Karpas-422 (cell line): Measurements from ENCODE around the gene RANBP3L. TPM values are rescaled to one million over a fixed set of nuclear protein-coding genes. Genes with fewer than 3 reads are reported as not detected.

Experiments
- DNase-seq: peaks from one replicate; pipeline ENCODE4 v3.0.0-alpha.2; 2015
- H2AFZ ChIP-seq: fragments of 200-600 bp; sonication (generic); 2 replicates; pipeline ENCODE4 v1.6.1; 2014; ENCODE audit warnings: antibody characterized with exemption, low read length, mixed read lengths
- H3K27ac ChIP-seq: fragments of 200-600 bp; sonication (generic); 2 replicates; pipeline ENCODE4 v1.5.1; 2014; ENCODE audit warnings: mild to moderate bottlenecking, low read length, moderate library complexity
- H3K27me3 ChIP-seq: fragments of 200-600 bp; sonication (generic); 2 replicates; pipeline ENCODE4 v1.6.1; 2014; ENCODE audit warnings: low read length, mixed read lengths
- H3K36me3 ChIP-seq: fragments of 200-600 bp; sonication (generic); 2 replicates; pipeline ENCODE4 v1.6.1; 2014; ENCODE audit warnings: low read length, mixed read lengths; ENCODE audit not compliant: insufficient read depth
- H3K4me1 ChIP-seq: fragments of 200-600 bp; sonication (generic); 2 replicates; pipeline ENCODE4 v1.6.1; 2014; ENCODE audit warnings: mild to moderate bottlenecking, low read length, mixed read lengths
- H3K4me2 ChIP-seq: fragments of 200-600 bp; sonication (generic); 2 replicates; pipeline ENCODE4 v1.6.1; 2014; ENCODE audit warnings: low read length, low read depth, mild to moderate bottlenecking; ENCODE audit not compliant: poor library complexity, severe bottlenecking
- H3K4me3 ChIP-seq: fragments of 200-600 bp; sonication (generic); 2 replicates; pipeline ENCODE4 v1.5.1; 2014; ENCODE audit warnings: mild to moderate bottlenecking, antibody characterized with exemption, low read length, mixed read lengths
- H3K79me2 ChIP-seq: fragments of 200-600 bp; sonication (generic); 2 replicates; pipeline ENCODE4 v1.6.1; 2014; ENCODE audit warnings: mild to moderate bottlenecking, low read length, mixed read lengths
- H3K9ac ChIP-seq: fragments of 200-600 bp; sonication (generic); 2 replicates; pipeline ENCODE4 v1.6.0; 2014; ENCODE audit warnings: low read length
- H3K9me2 ChIP-seq: fragments of 200-600 bp; sonication (generic), shearing (Covaris generic); replicated peaks from 2 replicates; pipeline ENCODE4 v1.6.0; 2014; ENCODE audit warnings: mild to moderate bottlenecking, low read length, moderate library complexity; ENCODE audit not compliant: insufficient read depth
- H3K9me3 ChIP-seq: fragments of 300-700, 200-600 bp; sonication (generic); 2 replicates; pipeline ENCODE4 v1.6.1; 2014; ENCODE audit warnings: low read length, mixed read lengths
- H4K20me1 ChIP-seq: fragments of 200-600 bp; sonication (generic); 2 replicates; pipeline ENCODE4 v1.6.1; 2014; ENCODE audit warnings: mild to moderate bottlenecking, antibody characterized with exemption, low read length, low read depth; ENCODE audit not compliant: insufficient read depth
- total RNA-seq: library from RNA; depleted of rRNA; stranded (reverse); fragments of >200 nt; shearing (Covaris generic); gene quantifications from 2 replicates; pipeline ENCODE4 v1.2.3, GENCODE V29; 2014; ENCODE audit warnings: low replicate concordance

Gene RANBP3L
- total RNA-seq, 1 experiment from 2014 or later: 0.22 TPM

- Histone ChIP-seq H3K4me3 (no peak overlapping the region), H3K27me3 (no peaks in the 10 kb centered on the region), H3K9ac (no peak overlapping the region), H3K4me2 (no peak overlapping the region), H3K79me2 (no peaks in the 10 kb centered on the region), H4K20me1 (no peaks in the 10 kb centered on the region), H3K4me1 (no peaks in the 10 kb centered on the region), H3K36me3 (no peaks in the 10 kb centered on the region), H3K9me3 (no peaks in the 10 kb centered on the region), H3K9me2 (no peaks in the 10 kb centered on the region), H3K27ac (no peak overlapping the region), H2AFZ (no peak overlapping the region)
- DNase-seq: no peak
Measured at GRCh38 chr5:36276864-36277263, 24.8 kb downstream of the RANBP3L start.

DNA sequence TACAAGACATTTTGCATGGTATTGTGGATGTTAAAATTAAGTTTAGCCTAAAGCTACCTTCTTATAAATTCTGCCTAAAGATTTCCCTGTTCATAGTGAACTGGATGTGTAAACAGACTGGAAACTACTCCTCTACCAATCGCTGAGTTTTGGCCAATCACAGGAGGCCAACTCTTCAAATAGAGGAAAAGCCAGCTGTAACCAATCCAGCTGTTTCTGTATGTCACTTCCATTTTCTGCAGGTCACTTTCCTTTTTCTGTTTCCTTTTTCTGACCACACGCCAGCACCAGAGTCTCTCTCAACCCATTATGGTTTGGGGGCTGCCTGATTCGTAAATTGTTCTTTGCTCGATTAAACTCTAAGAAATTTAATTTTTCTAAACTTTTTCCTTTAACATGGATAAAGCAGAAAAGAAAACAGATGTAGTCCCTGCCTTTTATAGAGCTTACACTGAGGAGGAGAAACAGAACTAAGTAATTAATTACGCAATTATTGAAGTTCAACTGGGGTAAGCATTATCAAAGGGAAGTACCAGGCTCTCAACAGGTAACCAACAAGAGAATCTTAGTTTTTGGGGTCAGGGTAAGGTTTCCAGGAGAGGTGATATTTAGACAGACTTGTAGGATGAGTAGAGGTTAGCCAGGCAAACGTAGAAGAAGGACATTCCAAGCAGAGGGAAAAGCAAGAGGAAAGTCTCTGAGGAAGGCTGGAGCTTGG lies 27.7 kb downstream of the RANBP3L start:
- H3K36me3 ChIP-seq: no peaks in the 10 kb centered on the region
- no peaks in the 10 kb centered on the region for H3K4me1 ChIP-seq
- H3K4me3 ChIP-seq: no peak overlapping the region
- H3K9me3 ChIP-seq: no peaks in the 10 kb centered on the region
- H4K20me1 ChIP-seq: no peaks in the 10 kb centered on the region
- no peak overlapping the region for H3K27ac ChIP-seq
- no peak overlapping the region for H2AFZ ChIP-seq
- DNase-seq: no peak
- H3K4me2 ChIP-seq: no peak overlapping the region
- H3K9ac ChIP-seq: no peak overlapping the region
- H3K79me2 ChIP-seq: no peaks in the 10 kb centered on the region
- no peaks in the 10 kb centered on the region for H3K27me3 ChIP-seq
- no peaks in the 10 kb centered on the region for H3K9me2 ChIP-seq

- DNase-seq: no peak
- H3K4me2 ChIP-seq: no peak overlapping the region
Measured at GRCh38 chr5:36272136-36272690, 29.5 kb downstream of the RANBP3L start.

GRCh38 chr5:36270876-36271575 lies 30.7 kb downstream of the RANBP3L start:
- Histone ChIP-seq H3K27ac (no peak overlapping the region), H3K4me1 (no peaks in the 10 kb centered on the region), H3K9me3 (no peaks in the 10 kb centered on the region), H4K20me1 (no peaks in the 10 kb centered on the region), H3K9me2 (no peaks in the 10 kb centered on the region), H3K27me3 (no peaks in the 10 kb centered on the region), H3K79me2 (no peaks in the 10 kb centered on the region), H3K36me3 (no peaks in the 10 kb centered on the region), H3K9ac (no peak overlapping the region), H2AFZ (no peak overlapping the region), H3K4me3 (no peak overlapping the region), H3K4me2 (no peak overlapping the region)
- no peak for DNase-seq

More at GRCh38 chr5:36272136-36272690, 29.5 kb downstream of the RANBP3L start:
- H3K4me3 ChIP-seq: no peak overlapping the region
- H3K36me3 ChIP-seq: no peaks in the 10 kb centered on the region
- no peak overlapping the region for H2AFZ ChIP-seq
- no peak overlapping the region for H3K27ac ChIP-seq
- H3K4me1 ChIP-seq: no peaks in the 10 kb centered on the region
- H3K9me3 ChIP-seq: no peaks in the 10 kb centered on the region
- H3K9ac ChIP-seq: no peak overlapping the region
- H3K79me2 ChIP-seq: no peaks in the 10 kb centered on the region
- H4K20me1 ChIP-seq: no peaks in the 10 kb centered on the region
- no peaks in the 10 kb centered on the region for H3K9me2 ChIP-seq
- no peaks in the 10 kb centered on the region for H3K27me3 ChIP-seq

DNA sequence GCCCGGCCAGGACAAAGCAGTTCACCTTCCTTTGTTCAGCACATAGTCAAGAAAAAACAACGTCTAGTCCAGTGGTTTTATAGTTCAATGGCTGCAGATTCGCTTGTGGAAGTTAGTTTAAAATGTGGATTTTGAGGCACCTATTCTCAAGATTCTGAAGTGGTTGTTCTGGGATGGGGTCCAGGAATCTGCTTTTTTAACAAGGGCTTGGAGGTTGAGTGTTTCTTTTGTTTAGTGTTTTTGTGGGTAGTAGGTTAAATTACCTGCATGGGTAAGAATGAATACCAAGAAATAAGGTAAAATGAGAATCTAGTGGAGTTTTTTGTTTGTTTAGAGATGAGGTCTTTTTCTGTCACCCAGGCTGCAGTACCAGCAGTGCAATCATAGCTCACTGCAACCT lies 31.5 kb downstream of the RANBP3L start:
- Histone ChIP-seq H3K9me3 (no peaks in the 10 kb centered on the region), H3K36me3 (no peaks in the 10 kb centered on the region), H4K20me1 (no peaks in the 10 kb centered on the region), H3K79me2 (no peaks in the 10 kb centered on the region), H3K9me2 (no peaks in the 10 kb centered on the region), H3K27me3 (no peaks in the 10 kb centered on the region), H2AFZ (no peak overlapping the region), H3K4me2 (no peak overlapping the region), H3K27ac (no peak overlapping the region), H3K4me1 (no peaks in the 10 kb centered on the region), H3K4me3 (no peak overlapping the region), H3K9ac (no peak overlapping the region)
- no peak for DNase-seq

DNA sequence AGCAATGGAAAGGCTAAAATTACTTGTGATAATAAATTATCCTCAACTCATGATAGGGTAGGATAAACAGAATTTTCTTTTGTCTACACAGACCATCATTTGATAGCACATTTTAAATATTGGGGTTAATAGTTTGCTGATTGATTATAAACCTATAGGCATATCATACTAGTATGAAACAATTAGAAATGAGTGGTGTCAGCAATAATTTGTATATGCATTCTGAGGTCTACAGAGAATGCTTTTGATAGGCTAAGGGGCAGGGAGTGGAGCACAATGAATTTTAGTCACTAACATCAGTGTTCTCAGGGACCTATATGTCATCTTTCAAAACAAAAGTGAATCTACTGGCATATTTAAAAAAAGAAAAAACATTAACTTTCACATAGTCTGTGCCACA lies 32.2 kb downstream of the RANBP3L start:
- H2AFZ ChIP-seq: no peak overlapping the region
- no peaks in the 10 kb centered on the region for H3K9me3 ChIP-seq
- H3K4me1 ChIP-seq: no peaks in the 10 kb centered on the region
- no peaks in the 10 kb centered on the region for H4K20me1 ChIP-seq
- H3K79me2 ChIP-seq: no peaks in the 10 kb centered on the region
- no peak for DNase-seq
- H3K36me3 ChIP-seq: no peaks in the 10 kb centered on the region
- H3K9me2 ChIP-seq: no peaks in the 10 kb centered on the region
- H3K27me3 ChIP-seq: no peaks in the 10 kb centered on the region
- no peak overlapping the region for H3K4me3 ChIP-seq
- no peak overlapping the region for H3K9ac ChIP-seq
- no peak overlapping the region for H3K27ac ChIP-seq
- H3K4me2 ChIP-seq: no peak overlapping the region

DNA sequence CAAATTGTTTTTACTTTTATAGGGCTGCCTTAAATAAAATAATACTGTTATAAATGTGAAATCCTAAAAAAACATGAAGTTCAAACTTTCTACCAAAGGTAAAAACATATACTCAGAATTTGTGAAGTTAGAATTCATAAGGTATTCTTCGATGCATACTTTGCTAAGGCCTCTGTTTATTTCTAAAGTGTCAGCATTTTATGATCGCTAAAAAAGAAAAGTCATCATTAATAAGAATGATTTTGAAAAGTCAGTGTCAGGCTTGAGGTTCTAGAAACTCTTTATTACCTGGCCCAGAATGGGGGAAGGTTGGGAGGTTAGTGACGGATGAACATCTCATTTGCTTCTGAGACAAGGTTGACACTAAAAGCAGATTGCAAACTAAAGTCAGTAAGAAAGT lies 33.8 kb downstream of the RANBP3L start:
- Histone ChIP-seq H4K20me1 (no peaks in the 10 kb centered on the region), H3K27me3 (no peaks in the 10 kb centered on the region), H3K36me3 (no peaks in the 10 kb centered on the region), H3K79me2 (no peaks in the 10 kb centered on the region), H3K9ac (no peak overlapping the region), H3K4me2 (no peak overlapping the region), H3K27ac (no peak overlapping the region), H3K4me1 (no peaks in the 10 kb centered on the region), H3K4me3 (no peak overlapping the region), H3K9me2 (no peaks in the 10 kb centered on the region), H2AFZ (no peak overlapping the region), H3K9me3 (no peaks in the 10 kb centered on the region)
- DNase-seq: no peak

DNA sequence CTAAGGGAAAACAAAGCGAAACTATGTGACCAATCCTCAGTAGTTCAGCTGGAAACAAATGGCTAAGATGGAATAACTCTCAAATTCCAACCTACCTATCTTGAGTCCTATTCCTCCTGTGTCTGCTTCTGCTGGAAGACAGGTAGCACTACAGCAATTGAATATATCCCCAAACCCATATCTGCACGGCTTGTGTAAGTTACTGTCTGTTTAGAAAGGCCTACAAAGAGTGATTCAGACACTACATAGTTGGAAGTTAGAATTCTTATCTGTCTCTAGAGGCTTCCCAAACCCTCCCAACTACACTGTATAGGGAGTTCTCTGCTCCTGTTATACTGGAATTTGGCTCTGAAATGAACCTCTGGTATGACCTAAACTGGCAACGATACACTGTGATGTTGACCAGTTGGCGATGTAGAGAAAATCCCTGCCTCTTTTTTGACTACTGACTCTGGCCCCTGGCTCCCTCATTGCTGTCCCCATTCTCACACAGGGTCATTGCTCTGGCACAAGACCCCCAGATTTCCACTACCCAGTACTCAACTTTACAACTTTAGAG lies 37.4 kb downstream of the RANBP3L start:
- H4K20me1 ChIP-seq: no peaks in the 10 kb centered on the region
- H3K4me2 ChIP-seq: no peak overlapping the region
- no peaks in the 10 kb centered on the region for H3K9me3 ChIP-seq
- H2AFZ ChIP-seq: no peak overlapping the region
- H3K27ac ChIP-seq: no peak overlapping the region
- DNase-seq: no peak
- H3K79me2 ChIP-seq: no peaks in the 10 kb centered on the region
- no peak overlapping the region for H3K4me3 ChIP-seq
- H3K27me3 ChIP-seq: no peaks in the 10 kb centered on the region
- no peaks in the 10 kb centered on the region for H3K4me1 ChIP-seq
- H3K9ac ChIP-seq: no peak overlapping the region
- no peaks in the 10 kb centered on the region for H3K36me3 ChIP-seq
- H3K9me2 ChIP-seq: no peaks in the 10 kb centered on the region
